OCI-M1 (cell line): ENCODE results near the gene FSTL1.

Source experiments
- DNase-seq: peaks from one replicate; lab custom pipeline; 2025; lab: John Stamatoyannopoulos, UW

Gene FSTL1, protein sequence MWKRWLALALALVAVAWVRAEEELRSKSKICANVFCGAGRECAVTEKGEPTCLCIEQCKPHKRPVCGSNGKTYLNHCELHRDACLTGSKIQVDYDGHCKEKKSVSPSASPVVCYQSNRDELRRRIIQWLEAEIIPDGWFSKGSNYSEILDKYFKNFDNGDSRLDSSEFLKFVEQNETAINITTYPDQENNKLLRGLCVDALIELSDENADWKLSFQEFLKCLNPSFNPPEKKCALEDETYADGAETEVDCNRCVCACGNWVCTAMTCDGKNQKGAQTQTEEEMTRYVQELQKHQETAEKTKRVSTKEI

DNA sequence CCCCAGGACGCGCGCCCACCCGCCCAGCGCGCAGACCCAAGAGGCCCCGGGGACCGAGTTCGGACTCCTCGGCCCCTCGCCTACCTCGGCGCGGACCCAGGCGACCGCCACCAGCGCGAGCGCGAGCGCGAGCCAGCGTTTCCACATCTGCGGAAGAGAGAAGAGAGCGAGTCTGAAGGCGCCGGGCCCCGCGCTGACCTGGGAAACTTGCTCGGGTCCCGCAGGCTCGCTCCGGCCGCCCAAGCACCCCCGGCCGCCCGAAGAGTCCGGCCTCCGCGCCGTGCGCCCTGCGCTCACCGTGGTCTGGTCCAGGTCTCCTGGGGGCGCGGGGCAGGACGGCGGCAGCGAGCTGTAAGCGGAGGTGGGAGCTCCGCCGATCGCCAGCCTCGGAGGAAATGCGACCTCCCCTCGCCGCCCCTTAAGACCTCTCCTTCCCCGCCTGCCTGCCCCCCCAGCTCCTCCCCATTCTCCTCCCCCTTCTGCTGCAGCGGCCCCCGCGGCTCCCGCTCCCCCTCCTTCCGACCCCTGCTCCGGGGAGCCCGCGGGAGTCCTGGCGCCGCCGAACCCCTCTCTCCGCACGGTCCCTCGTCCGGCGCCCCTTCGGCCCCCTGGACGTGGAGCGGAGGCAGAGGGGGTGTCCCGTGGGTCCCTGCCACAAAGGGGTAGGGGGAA, at the start of gene FSTL1:
Gene FSTL1, minus strand, starts transcription at position 393 of the 672 bp plus-strand sequence. Its CDS starts 246 bp downstream, at position 147.
- DNase-seq = no peak

DNA sequence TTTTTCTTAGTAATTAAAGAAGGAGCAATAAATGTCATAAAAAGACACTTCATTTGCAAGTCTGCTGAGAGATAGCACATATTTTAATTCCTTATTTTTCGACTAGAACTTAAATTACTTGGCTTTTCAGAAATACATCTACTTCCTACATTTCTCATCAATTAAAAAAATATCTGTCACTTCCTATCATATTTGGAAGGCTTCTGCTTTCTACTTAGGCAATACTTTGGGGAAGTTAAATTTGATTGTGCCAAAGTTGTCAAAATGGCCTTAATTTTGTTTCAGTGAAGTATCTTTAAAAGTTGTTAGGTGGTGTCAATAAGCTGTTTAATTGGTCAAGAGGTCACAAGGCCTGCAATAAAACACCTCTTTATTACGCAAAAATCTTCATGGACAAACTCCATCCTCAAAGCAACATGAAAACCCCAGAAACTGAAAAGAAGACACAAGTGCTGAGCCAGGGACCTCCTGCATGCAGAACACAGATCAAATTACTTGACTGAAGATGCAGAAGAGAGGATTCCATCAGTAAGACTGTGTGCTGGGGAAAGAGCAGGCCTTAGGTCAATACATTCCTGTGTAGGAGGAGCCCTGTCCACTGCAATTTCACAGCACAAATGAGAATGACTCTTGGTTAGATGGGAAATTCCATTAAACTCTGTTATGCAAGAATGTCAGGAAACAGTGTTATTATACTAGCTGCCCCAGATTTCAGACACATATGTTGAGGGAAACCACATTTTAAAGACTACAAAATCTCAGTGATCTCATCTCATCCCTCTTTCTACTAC, 48.0 kb upstream of the FSTL1 start:
- no peak for DNase-seq

DNA sequence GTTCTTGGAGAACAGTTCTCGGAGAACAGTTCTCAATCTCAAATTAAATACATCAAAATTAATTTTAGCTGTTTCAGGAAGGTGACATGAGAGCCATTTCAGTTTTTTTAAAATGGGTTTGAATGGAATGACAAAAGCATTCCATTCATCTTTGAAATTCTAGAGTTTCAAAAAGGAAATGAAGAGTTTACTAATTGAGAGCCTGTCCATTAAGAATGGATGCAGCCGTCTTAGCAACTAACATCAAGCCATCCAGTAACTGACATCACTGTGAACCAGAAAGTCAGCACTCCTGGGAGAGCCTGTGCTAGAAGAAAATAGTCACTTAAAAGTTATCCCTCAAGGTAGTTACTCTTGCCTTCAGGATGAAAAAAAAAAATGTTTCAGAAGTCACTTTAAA, 47.0 kb upstream of the FSTL1 start:
- no peak for DNase-seq

DNA sequence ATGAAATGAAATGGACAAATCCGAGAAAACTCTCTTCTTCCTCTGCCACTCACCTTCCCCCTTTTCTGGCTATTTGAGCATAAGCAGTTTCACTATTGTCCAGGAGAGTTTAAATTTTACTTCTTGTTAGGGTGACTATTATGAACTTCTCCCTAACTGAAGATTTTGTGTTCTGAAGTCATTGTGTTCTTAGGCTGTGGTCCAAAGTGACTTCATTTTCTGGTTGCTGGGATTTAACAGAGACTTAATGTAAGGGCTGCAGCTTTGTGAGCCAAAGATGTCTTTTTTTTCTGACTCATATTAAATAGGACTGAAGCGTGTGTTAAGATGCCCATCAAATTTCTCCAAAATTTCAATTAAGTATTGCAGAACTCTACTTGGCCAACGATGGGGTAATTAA, 46.5 kb upstream of the FSTL1 start:
- no peak for DNase-seq

DNA sequence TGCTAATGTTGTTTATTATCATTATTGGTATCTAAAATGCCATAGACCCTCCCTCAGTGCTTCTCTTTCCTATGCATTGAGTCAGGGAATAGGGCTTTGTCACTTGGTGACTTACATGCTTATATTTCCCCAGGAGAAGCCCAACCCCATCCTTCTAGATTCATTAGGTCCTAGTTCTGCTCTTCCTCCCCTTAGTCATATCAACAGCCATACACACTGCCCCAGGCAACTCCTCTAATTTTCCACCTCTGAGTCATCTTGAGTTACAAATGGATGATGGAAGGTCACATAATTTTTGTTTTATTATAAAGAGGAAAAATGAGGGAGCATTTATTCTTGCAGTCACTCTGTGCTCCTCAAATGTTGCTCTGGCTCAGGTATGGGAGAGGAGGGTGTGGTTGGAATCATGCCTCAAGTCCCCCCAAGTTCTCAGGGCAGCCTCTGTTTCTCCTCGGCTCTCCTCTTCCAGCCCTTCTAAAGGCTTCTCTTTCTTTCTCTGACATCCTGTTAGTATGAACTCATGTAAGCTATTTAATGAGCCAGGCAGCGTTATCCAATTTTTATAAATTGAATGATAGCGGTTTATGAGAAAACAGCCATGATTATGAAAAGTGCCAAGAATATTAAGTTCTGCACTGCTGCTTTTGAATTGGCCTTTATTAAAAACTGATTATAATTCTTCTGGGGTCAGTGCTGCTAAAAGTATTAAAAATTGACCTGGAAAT, 45.6 kb upstream of the FSTL1 start:
- no peak for DNase-seq

DNA sequence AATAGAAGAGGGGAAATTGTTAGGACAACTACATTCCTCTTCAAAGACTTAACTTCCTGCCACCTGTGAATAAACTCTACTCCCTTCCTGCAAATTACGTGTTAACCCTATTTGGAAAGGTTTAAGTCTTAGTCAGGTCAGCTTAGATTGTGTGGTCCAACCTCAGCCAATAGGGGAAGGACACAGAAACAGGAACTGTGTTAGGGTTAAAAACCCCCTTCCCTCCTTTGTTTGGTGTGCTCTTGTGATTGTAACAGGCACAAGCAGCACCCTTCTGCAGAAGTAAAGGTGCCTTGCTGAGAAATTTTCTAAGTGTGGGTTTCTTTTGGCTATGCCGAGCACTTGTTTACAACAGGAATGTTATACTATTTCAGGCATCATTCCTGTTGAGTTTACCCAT, 45.0 kb upstream of the FSTL1 start:
- no peak for DNase-seq

DNA sequence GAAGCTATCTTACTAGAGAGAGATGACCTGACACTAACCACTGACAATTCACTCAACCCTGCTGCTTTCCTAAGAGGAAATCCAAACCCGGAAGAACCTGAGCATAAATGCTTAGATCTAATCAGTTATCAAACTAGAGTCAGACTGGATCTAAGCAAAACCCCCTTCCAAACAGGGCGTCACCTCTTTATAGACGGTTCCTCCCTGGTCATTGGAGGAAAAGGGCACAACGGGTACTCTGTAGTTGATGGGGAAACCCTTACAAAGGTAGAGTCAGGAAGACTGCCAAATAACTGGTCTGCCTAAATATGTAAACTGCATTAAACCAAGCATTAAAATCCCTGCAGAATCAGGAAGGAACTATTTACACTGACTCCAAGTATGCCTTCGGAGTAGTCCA, 41.3 kb upstream of the FSTL1 start:
- DNase-seq = no peak

DNA sequence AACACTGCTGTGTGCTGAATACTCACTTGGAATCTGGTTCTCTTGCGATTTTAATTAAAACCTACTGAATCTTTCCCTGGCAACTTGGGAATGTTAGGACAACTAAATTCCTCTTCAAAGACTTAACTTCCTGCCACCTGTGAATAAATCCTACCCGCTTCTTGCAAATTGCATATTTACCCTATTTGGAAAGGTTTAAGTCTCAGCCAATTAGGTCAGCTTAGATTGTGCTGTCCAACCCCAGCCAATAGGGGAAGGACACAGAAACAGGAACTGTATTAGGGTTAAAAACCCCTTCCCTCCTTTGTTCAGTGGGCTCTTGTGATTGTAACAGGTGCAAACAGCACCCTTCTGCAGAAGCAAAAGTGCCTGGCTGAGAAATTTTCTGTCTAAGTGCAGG, 38.6 kb upstream of the FSTL1 start:
- no peak for DNase-seq

DNA sequence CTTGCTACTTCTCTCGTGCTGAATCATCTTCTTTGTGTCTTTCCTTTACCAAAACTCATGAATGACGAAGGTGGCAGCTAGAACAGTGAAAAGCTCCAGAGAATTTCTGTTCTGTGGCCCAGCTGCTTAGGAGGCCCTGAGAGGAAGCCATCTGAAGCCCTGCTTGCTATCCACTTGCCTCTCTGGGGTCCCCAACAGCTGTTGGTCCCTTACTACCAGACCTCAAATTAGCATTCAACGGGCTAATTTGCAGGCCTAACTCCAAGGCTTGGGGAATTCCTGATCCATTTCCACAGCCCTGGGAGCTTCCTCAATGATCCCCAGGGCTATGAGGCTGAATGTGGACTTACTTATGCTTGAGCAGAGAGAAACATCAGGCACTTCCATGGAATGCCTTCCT, 37.5 kb upstream of the FSTL1 start:
- no peak for DNase-seq

DNA sequence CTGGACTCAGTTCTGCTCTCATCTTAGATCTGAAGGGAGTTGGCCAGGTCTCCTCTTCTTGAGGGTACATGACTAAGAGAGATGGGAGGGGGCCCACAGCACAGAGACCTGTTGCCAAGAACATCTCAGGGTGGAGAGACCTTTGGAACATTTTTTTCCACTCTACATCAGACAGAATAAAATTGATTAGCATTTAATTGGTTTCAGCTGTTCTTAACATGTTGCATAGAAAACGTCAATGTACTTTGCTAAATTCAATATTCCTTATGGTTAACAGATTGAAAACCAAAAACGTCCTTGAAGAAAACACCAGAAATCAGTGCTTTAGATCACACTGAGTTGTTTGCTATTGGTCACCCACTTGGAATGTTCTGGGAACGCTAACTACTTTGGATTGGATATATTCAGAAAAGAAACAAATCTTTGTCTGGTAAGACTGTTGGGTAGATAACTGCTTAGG, 36.4 kb upstream of the FSTL1 start:
- DNase-seq = no peak

DNA sequence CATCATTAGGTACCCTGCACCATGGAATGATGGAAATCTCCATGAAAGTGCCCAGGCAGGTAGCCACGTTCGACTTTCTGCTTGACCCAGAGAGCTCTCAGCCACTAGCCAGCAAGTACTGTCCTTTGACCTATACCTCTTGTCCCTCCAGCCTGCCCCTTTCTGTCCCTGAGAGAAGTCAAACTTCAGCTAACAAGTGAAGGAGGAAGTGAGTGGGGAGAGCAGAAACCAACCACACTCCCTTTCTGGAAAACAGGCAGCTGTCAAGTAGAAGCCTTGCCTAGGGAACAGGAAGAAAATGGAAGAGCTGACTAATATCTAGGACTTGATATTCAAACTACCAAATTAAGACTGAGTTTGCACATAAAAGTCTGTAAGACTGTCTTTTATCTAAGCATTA, 30.3 kb upstream of the FSTL1 start:
- peak; percentile 38 for DNase-seq

DNA sequence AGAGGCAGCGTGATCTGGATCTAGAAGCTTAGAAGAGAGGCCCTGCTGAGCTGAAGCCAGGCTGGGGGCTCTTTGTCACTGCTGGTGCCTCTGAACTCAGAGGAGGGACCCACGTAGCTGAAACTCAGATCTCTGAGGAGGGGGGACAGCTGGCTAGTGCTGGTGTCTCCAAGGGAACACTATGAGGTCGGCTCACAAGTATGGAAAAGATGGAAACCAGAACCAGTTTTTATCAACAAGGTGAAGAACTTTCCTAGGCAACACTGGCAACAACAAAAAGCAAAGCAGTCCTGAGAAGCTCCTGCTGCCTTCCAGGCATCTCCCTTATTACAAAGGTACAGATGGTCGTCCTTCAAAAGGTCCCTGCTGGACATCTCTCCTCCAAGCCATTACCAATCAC, 27.0 kb upstream of the FSTL1 start:
- no peak for DNase-seq

DNA sequence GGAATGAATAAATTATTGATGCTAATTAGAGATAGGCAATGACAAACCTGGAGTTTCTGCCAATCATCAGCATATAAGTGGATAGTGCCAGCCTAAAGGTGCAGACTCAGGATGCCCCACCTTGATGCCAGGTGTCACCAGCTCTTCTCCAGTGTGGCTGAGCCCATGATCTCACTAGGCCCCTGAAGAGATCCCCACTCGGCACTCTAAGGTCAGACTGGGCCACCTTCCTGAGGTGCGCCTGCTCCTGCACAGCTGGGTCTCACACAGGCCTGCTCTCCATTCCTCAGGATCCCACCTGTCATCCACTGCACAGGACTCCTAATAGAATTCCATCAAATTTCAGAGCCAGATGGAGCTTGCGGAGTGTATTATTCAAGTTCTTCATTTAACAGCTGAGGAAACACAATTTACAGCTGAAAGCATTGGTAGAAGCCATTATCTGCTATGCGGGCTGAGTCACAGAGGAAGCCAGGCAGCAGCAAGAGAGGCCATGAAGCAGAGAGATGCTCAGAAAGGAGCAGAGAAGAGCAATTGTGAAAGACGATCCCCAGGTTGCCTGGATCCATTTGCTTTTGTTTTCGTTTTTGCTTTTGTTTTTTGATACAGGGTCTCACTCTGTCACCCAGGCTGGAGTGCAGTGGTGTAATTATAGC, 25.1 kb upstream of the FSTL1 start:
- DNase-seq = no peak

DNA sequence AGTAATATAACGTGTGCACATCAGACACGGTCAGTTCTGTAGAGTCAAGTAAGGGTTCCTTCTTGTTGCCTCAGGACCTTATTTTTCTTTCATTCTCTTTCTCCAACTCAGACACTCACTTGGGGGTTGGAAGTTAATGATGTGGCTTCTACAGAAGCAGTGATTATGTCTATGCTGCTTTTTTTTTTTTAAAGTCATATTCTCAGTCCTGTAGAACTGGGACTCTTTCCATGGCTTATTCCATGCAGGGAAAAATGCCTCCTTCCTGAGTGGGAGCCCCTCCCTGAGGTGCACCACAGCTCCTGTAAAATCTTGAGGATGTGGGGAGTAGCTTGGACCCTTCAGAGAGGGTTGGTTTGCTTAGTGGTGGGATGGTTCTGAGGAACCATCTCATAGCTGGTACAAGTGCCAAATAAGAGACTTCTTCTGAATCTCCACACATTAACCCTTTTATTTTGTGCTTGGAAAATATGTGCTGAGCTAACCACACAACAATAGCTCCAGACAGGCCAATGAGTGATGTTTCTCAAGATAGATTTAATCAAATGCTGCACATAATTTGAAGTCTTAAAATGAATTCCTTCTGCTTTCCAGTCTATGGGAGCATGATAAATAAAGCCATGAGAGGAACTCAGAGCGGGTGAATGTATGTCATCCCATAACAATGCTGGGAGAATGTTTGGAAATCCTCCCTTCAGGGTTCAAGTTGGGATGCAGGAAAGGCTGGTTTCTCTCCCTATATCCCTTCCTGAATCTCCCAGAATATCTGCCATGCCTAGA, 23.3 kb upstream of the FSTL1 start:
- no peak for DNase-seq

DNA sequence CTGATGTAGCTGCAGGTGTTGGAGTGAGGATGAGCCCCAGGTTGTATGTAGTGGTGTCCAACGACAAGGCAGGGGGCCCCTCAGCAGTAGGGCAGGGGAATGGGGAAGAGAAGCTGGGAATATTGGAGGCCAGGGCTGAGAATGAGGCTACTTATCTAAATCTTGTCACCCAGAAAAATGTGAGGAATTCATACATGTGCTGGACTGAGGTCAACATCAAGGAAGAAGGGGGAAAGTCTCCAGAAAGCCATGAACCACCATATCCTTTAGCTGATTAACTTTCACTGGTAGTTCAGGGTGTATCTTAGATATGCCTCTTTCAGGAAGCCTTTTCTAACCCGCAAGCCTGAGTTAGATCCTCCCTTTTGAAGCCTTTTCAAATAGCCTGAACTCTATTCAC, 22.6 kb upstream of the FSTL1 start:
- no peak for DNase-seq

DNA sequence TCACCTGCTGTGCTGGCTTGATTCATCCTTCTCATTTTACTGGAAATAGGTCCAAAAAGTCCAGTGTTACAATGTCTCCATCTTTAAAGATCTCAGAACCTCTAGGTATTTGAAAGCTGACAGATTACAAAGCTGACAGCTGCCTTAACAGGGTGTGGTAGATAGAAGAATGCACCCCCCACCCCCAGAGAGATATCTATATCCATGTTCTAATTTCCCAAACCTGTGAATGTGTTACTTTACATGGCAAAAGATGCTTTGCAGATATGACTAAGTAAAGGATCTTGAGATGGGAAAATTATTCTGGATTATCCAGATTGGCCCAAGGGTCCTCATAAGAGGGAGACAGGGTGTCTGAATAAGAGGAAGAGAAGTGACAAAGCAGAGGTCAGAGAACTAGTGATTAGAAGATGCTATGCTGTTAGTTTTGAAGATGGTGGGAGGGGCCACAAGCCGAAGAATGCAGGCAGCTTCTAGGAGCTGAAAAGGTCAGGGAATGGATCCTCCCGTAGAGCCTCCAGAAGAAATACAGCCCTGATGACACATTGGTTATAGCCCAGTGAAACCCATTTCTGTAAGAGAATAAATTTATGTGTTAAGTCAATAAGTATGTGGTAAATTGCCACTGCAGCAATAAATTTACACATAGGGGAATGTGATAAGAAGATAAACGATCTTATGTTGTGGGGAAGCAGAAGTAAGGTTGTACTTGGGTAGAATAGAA, 21.5 kb upstream of the FSTL1 start:
- DNase-seq = no peak

DNA sequence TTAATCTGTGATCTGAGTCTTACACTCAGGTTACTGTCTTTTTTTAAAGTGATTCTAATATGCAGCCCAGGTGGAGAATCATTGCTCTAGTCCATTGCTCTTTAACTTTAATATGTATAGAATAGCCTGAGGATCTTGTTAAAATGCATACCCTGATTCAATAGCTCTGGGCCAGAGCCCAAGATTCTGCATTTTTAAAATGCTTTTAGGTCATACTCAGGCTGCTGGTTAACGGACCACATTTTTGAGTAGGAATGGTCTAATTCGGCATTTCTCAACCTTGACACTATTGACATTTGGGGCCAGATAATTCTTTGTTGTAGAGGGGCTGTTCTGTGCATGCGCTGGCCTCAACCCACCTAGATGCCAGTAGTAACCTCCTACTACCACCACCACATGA, 20.9 kb upstream of the FSTL1 start:
- DNase-seq = no peak

DNA sequence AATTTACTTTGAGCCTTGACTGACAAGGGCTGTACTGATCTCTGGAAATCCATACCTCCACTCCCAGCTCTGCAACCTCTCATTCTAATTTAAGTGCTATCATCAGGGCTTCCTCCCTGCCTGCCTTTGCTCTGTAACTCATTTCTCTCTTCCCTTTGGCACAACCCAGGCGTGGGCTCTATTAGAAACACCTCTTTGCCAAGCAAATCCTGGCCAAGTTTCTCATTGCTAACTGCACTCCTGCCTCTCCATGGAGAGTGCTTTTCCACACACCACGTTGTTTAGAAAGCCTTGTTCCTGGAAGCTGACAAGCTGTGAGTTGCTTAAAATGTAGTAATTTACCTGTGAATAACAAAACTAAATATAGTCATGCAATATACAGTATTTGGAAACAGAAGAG, 20.1 kb upstream of the FSTL1 start:
- no peak for DNase-seq

DNA sequence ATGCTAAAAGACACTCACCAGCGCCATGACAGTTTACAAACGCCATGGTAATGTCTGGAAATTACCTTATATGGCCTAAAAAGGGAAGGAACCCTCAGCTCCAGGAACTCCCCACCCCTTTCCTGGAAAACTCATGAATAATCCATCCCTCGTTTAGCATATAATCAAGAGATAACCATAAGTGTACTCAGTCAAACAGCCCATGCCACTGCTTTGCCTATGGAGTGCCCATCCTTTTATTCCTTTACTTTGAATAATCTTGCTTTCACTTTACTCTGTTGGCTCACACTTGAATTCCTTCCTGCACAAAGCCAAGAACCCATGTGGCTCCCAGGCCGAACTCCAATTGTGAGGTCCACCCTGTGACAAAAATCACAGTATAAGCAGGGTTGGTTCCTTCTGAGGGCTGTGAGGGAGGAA, 19.1 kb upstream of the FSTL1 start:
- DNase-seq = peak; percentile 68

DNA sequence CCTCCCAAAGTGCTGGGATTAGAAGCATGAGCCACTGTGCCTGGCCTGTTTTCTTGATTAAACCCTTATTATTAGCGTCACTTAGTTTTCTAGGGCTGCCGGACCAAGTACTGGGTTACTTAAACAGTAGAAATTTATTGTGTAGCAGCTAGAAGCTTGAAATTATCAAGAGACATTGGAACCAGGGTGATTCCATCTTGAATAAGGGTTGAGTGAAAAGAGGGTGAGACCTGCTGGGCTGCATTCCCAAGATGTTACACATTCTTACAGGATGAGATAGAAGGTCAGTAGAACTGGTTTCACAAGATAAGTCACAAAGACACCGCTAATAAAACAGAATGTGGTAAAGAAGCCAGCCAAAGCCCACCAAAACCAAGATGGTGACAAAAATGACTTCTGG, 18.6 kb upstream of the FSTL1 start:
- no peak for DNase-seq
